Ishikawa (cell line): ENCODE data around the gene C14orf180.

Source experiments
- TEAD4 ChIP-seq: IDR thresholded peaks from 2 replicates; pipeline ENCODE4 v1.6.1; 2012
- ZBTB7A ChIP-seq: IDR thresholded peaks from 2 replicates; pipeline ENCODE4 v1.6.1; 2012; ENCODE audit warnings: low read depth

GRCh38 chr14:104610749-104611310 is 31.3 kb downstream of the C14orf180 start:
- TF ChIP-seq TEAD4 (no peak), ZBTB7A (no peak)
